ENCODE measurements around the gene TUBA3E.

- TF ChIP-seq CTCF (conservative IDR thresholded peaks at IDR 0.05) (no peak), ZFX (IDR thresholded peaks at IDR 0.05) (no peak)
Measured at GRCh38 chr2:130150181-130151144, 47.8 kb downstream of the TUBA3E start.
